Stomach (tissue), 4 donors: ENCODE results near the gene COA5.

Experiments used
- EP300 ChIP-seq: sonication (generic); formaldehyde crosslinking; IDR thresholded peaks from one replicate; pipeline ENCODE4 v1.6.1; 2017; ENCODE audit warnings: antibody characterized with exemption
- POLR2A ChIP-seq, 4 donors: fragments of 450-650 bp; IDR thresholded peaks; one replicate each; pipeline ENCODE4 v1.6.1; 2016; ENCODE audit warnings: antibody characterized with exemption in 4 of 4, control low read depth in 2 of 4, mild to moderate bottlenecking in 1 of 4, moderate library complexity in 1 of 4

DNA sequence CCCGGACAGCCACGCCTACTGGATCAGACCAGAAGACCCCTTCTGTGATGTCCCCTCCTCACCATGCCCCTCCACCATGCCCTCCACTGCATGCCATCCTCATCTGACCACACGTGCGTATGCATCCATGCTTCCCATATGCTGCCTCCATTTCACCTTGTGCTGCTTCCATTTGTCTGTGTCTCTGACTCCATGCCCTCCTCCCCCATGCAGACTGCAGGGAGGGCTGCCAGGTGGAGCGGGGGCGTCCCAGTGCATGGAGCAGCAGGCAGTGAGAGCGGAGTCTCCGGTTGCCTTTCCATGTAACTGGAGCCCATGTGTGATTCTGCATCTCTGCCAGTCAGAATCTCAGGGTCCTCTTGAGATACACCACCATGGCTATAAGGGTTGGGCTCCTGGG, 52.6 kb downstream of the COA5 start:
- TF ChIP-seq EP300 (no peak), POLR2A (IDR thresholded peaks at IDR 0.05) (no peak)
